Activated T-helper 1 cell treated with anti-CD3 and anti-CD28 coated beads, Interleukin-12 subunit alpha, Interleukin-12 subunit beta, Interleukin-2, Interleukin-4 antibody, amounts not matched to agents 30 ng/mL and 10 ng/mL and 1 ng/mL, durations not matched to agents 14 hours and 24 hours and 36 hours (primary cell): ENCODE data around the gene TBPL2. TPM values are rescaled to one million over a fixed set of nuclear protein-coding genes. Genes with fewer than 3 reads are reported as not detected.

Source experiments
- DNase-seq: peaks from one replicate; pipeline ENCODE4 v3.0.0; 2021; ENCODE audit warnings: low spot score
- H3K27ac Mint-ChIP-seq: one replicate; pipeline ENCODE4 v1.8.0; 2021; ENCODE audit warnings: mild to moderate bottlenecking, mixed read lengths
- H3K27me3 Mint-ChIP-seq: one replicate; pipeline ENCODE4 v1.8.0; 2022; ENCODE audit warnings: mild to moderate bottlenecking, moderate library complexity, mixed read lengths; ENCODE audit not compliant: insufficient read depth
- H3K36me3 Mint-ChIP-seq: one replicate; pipeline ENCODE4 v1.8.0; 2021; ENCODE audit warnings: low read depth, mixed read lengths
- H3K4me1 Mint-ChIP-seq: one replicate; pipeline ENCODE4 v1.8.0; 2021; ENCODE audit warnings: low read depth, mixed read lengths
- H3K4me3 Mint-ChIP-seq: one replicate; pipeline ENCODE4 v1.8.0; 2021; ENCODE audit warnings: mild to moderate bottlenecking, moderate library complexity, mixed read lengths
- H3K9me3 Mint-ChIP-seq: one replicate; pipeline ENCODE4 v1.8.0; 2021; ENCODE audit warnings: mixed read lengths
- intact Hi-C: fragments of 100-400 bp; cut with micrococcal nuclease; formaldehyde crosslinking; loops from one replicate; pipeline ENCODE4 v1.15.1; 2024
- total RNA-seq: library from RNA; stranded (reverse); gene quantifications from 2 replicates; pipeline ENCODE4 v1.2.3, GENCODE V29; 2022

The TBPL2 gene
- total RNA-seq, 1 donor from 2014 or later, result not detected

- Mint-ChIP-seq H3K27me3 (no peaks in the 10 kb centered on the region), H3K9me3 (no peaks in the 10 kb centered on the region), H3K27ac (no peak overlapping the region), H3K4me3 (no peak overlapping the region), H3K36me3 (no peaks in the 10 kb centered on the region), H3K4me1 (peaks cover 27% of the 10 kb centered on the region)
- no peak for DNase-seq
- intact Hi-C loops, result loop anchor here (5.0 kb wide), 1 partner anchor 77 kb away; no protein-coding TSS in a partner anchor
Observed at GRCh38 chr14:55414551-55414950, 25.9 kb downstream of the TBPL2 start.

- H3K4me3 Mint-ChIP-seq, result peak overlapping the region; percentile 89
- intact Hi-C loops, result loop anchor here (5.0 kb wide), 1 partner anchor 75 kb away; no protein-coding TSS in a partner anchor
- no peaks in the 10 kb centered on the region for H3K27me3 Mint-ChIP-seq
- no peaks in the 10 kb centered on the region for H3K9me3 Mint-ChIP-seq
- H3K4me1 Mint-ChIP-seq, result peaks cover 32% of the 10 kb centered on the region
- no peak overlapping the region for H3K27ac Mint-ChIP-seq
- no peaks in the 10 kb centered on the region for H3K36me3 Mint-ChIP-seq
- no peak for DNase-seq
Observed at GRCh38 chr14:55412676-55413075, 27.7 kb downstream of the TBPL2 start.

GRCh38 chr14:55411426-55412389 is 28.7 kb downstream of the TBPL2 start, which contains the start of gene ATG14:
TSS of gene ATG14 (minus strand) at chr14:55411830. CDS start at chr14:55411822, 8 bp downstream.
- no peaks in the 10 kb centered on the region for H3K36me3 Mint-ChIP-seq
- H3K27ac Mint-ChIP-seq, result peak within 1 kb of the TSS; percentile 85
- intact Hi-C loops, result loop anchor here (1.0 to 5.0 kb wide), 6 partner anchors 25 to 384 kb away; partner anchors contain the start of genes DLGAP5, FBXO34, SOCS4 and WDHD1
- H3K27me3 Mint-ChIP-seq, result no peaks in the 10 kb centered on the region
- H3K4me1 Mint-ChIP-seq, result peaks cover 29% of the 10 kb centered on the region
- no peaks in the 10 kb centered on the region for H3K9me3 Mint-ChIP-seq
- H3K4me3 Mint-ChIP-seq, result peak within 1 kb of the TSS; percentile 89
- DNase-seq, result peak; percentile 70

- no peaks in the 10 kb centered on the region for H3K9me3 Mint-ChIP-seq
- intact Hi-C loops, result loop anchor here (1.0 to 5.0 kb wide), 6 partner anchors 25 to 384 kb away; partner anchors contain the start of genes DLGAP5, FBXO34, SOCS4 and WDHD1
- H3K36me3 Mint-ChIP-seq, result no peaks in the 10 kb centered on the region
- peak overlapping the region; percentile 67 for H3K27ac Mint-ChIP-seq
- H3K27me3 Mint-ChIP-seq, result no peaks in the 10 kb centered on the region
- H3K4me3 Mint-ChIP-seq, result peak overlapping the region; percentile 89
- H3K4me1 Mint-ChIP-seq, result peaks cover 26% of the 10 kb centered on the region
- DNase-seq, result no peak
Observed at GRCh38 chr14:55410876-55411275, 29.5 kb downstream of the TBPL2 start.

- no peak for DNase-seq
- intact Hi-C loops, result no loop called here
- H3K9me3 Mint-ChIP-seq, result no peaks in the 10 kb centered on the region
- H3K36me3 Mint-ChIP-seq, result no peaks in the 10 kb centered on the region
- H3K4me3 Mint-ChIP-seq, result no peak overlapping the region
- H3K27me3 Mint-ChIP-seq, result no peaks in the 10 kb centered on the region
- peaks cover 23% of the 10 kb centered on the region for H3K4me1 Mint-ChIP-seq
- peak overlapping the region; percentile 72 for H3K27ac Mint-ChIP-seq
Observed at GRCh38 chr14:55404173-55404854, 36.1 kb downstream of the TBPL2 start.

GRCh38 chr14:55401751-55402150 is 38.7 kb downstream of the TBPL2 start:
- H3K27ac Mint-ChIP-seq, result no peak overlapping the region
- no peaks in the 10 kb centered on the region for H3K27me3 Mint-ChIP-seq
- DNase-seq, result no peak
- H3K4me1 Mint-ChIP-seq, result peaks cover 20% of the 10 kb centered on the region
- intact Hi-C loops, result no loop called here
- H3K9me3 Mint-ChIP-seq, result no peaks in the 10 kb centered on the region
- H3K36me3 Mint-ChIP-seq, result no peaks in the 10 kb centered on the region
- no peak overlapping the region for H3K4me3 Mint-ChIP-seq

- intact Hi-C loops, result no loop called here
- no peaks in the 10 kb centered on the region for H3K27me3 Mint-ChIP-seq
- no peaks in the 10 kb centered on the region for H3K9me3 Mint-ChIP-seq
- no peak overlapping the region for H3K27ac Mint-ChIP-seq
- peaks cover 2% of the 10 kb centered on the region for H3K36me3 Mint-ChIP-seq
- H3K4me1 Mint-ChIP-seq, result peaks cover 20% of the 10 kb centered on the region
- no peak for DNase-seq
- no peak overlapping the region for H3K4me3 Mint-ChIP-seq
Observed at GRCh38 chr14:55399852-55400251, 40.6 kb downstream of the TBPL2 start.

- Mint-ChIP-seq H3K9me3 (no peaks in the 10 kb centered on the region), H3K27me3 (no peaks in the 10 kb centered on the region), H3K4me1 (peaks cover 16% of the 10 kb centered on the region), H3K27ac (no peak overlapping the region), H3K36me3 (peaks cover 2% of the 10 kb centered on the region), H3K4me3 (no peak overlapping the region)
- intact Hi-C loops, result no loop called here
- no peak for DNase-seq
Observed at GRCh38 chr14:55399183-55399582, 41.2 kb downstream of the TBPL2 start.

- H3K27ac Mint-ChIP-seq, result no peak overlapping the region
- no peak overlapping the region for H3K4me3 Mint-ChIP-seq
- peaks cover 2% of the 10 kb centered on the region for H3K36me3 Mint-ChIP-seq
- no peaks in the 10 kb centered on the region for H3K9me3 Mint-ChIP-seq
- peaks cover 12% of the 10 kb centered on the region for H3K4me1 Mint-ChIP-seq
- intact Hi-C loops, result no loop called here
- no peak for DNase-seq
- H3K27me3 Mint-ChIP-seq, result no peaks in the 10 kb centered on the region
Observed at GRCh38 chr14:55398679-55399078, 41.7 kb downstream of the TBPL2 start.

- Mint-ChIP-seq H3K27me3 (no peaks in the 10 kb centered on the region), H3K9me3 (no peaks in the 10 kb centered on the region), H3K36me3 (peaks cover 32% of the 10 kb centered on the region), H3K4me1 (peaks cover 35% of the 10 kb centered on the region), H3K27ac (no peak overlapping the region), H3K4me3 (no peak overlapping the region)
- DNase-seq, result no peak
- intact Hi-C loops, result no loop called here
Observed at GRCh38 chr14:55389330-55389729, 51.1 kb downstream of the TBPL2 start.

- intact Hi-C loops, result no loop called here
- peaks cover 39% of the 10 kb centered on the region for H3K36me3 Mint-ChIP-seq
Observed at GRCh38 chr14:55388160-55388559, 52.3 kb downstream of the TBPL2 start.

GRCh38 chr14:55387121-55387520 is 53.3 kb downstream of the TBPL2 start:
- intact Hi-C loops, result loop anchor here (2.0 kb wide), 1 partner anchor 46 kb away; no protein-coding TSS in a partner anchor
- peaks cover 41% of the 10 kb centered on the region for H3K36me3 Mint-ChIP-seq
- H3K4me3 Mint-ChIP-seq, result peak overlapping the region; percentile 9
- no peaks in the 10 kb centered on the region for H3K27me3 Mint-ChIP-seq
- peak overlapping the region; percentile 88 for H3K27ac Mint-ChIP-seq
- H3K9me3 Mint-ChIP-seq, result no peaks in the 10 kb centered on the region
- peaks cover 44% of the 10 kb centered on the region for H3K4me1 Mint-ChIP-seq
- no peak for DNase-seq

More at GRCh38 chr14:55388160-55388559, 52.3 kb downstream of the TBPL2 start:
- Mint-ChIP-seq H3K4me1 (peaks cover 44% of the 10 kb centered on the region), H3K27me3 (no peaks in the 10 kb centered on the region), H3K4me3 (no peak overlapping the region), H3K9me3 (no peaks in the 10 kb centered on the region), H3K27ac (peak overlapping the region; percentile 64)
- DNase-seq, result no peak
